HG03575 (cell line): ENCODE results near the gene ABHD17A.

Experiments
- ATAC-seq: cut with Tn5 transposase; IDR thresholded peaks from one replicate; pipeline ENCODE4 v1.9.1; 2021; ENCODE audit not compliant: unreplicated experiment, insufficient number of reproducible peaks, low FRiP score; ENCODE audit errors: extremely low read depth

Gene ABHD17A

GRCh38 chr19:1871630-1872029, 13.7 kb downstream of the ABHD17A start:
- ATAC-seq, result no peak

DNA sequence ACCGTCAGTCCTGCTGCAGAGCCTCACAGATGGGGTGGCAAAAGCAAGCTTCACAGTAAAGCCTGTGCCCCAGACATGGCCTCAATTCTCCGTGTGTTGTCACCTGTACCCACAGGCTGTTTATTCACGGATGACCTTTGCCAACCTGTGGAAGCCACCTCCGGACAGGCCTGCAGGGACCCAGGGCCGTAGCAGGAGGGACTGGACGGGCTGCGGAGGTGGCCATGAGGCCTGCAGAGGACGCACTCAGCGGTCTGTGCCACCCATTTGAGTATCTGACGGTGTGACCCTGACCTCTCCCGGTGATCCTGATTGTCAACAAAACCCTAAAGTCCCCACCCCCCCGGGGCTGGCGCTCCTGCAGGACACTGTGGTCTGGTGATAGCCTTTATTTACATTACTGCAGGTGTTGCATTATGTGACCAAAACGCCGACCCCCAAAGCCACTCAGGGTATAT, 14.1 kb downstream of the ABHD17A start:
- no peak for ATAC-seq

DNA sequence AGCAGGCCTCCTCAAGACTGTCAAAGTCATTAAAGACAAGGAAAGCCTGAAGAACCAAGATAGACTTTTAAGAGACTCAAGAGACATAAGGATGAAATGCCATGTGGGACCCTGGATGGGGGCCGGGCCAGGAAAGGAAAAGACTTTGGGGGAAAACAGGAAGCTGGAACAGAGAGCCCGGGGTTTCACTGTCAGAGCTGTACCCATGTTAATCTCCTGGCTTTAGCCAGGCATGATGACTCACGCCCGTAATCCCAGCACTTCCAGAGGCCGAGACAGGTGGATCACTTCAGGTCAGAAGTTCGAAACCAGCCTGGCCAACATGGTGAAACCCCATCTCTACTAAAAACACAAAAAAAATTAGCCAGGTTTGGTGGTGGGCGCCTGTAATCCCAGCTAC, 16.3 kb downstream of the ABHD17A start:
- ATAC-seq, result no peak

DNA sequence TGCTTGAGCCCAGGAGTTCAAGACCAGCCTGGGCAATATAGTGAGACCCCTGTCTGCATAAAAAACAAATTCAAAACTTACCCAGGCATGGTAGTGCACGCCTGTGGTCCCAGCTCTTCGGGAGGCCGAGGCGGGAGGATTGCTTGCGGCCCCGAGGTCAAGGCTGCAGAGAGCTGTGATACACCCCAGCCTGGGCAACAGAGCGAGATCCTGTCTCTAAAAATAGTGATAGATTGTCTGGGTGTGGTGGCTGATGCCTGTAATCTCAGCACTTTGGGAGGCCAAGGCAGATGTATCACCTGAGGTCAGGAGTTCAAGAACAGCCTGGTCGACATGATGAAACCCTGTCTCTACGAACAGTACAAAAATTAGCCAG, 18.0 kb downstream of the ABHD17A start:
- ATAC-seq, result no peak

- no peak for ATAC-seq
Measured at GRCh38 chr19:1866693-1867348, 18.5 kb downstream of the ABHD17A start.

DNA sequence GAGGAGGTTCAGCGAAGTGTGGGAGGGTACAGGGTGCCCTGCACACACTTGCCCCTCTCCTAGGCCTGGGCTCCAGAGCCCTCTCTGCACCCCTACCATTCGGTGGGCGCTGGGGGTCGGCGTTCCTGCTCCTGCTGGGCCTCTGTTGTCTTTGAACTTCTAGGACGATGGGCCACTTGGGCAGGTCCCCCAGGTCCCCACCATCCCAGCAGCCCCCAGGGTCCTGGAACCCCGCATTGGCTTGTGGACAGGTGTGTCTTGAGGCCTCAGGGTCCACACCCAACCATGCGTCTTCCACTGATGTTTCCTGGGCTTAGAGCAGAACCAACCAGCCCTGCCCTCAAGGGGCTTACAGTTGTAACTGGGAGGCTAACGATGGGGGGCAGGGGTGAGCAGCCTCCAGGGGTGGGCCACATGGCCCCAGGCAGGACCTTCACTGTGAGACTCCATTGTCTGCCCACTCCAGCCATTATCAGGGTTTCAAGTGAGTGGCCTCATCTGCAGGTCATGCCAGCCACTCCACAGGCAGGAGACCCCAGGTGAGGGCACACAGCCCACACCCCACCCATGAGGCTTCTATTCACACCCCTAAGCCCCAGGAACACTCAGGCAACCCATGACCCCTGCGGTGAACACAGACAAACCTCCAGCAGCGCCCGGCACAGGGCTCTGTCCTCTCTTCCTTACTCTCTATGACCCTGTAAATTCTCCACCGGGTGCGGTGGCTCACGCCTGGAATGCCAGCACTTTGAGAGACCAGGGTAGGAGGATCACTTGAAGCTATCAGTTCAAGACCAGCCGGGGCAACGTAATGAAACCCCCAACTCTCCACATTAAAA, 19.9 kb downstream of the ABHD17A start:
- no peak for ATAC-seq

DNA sequence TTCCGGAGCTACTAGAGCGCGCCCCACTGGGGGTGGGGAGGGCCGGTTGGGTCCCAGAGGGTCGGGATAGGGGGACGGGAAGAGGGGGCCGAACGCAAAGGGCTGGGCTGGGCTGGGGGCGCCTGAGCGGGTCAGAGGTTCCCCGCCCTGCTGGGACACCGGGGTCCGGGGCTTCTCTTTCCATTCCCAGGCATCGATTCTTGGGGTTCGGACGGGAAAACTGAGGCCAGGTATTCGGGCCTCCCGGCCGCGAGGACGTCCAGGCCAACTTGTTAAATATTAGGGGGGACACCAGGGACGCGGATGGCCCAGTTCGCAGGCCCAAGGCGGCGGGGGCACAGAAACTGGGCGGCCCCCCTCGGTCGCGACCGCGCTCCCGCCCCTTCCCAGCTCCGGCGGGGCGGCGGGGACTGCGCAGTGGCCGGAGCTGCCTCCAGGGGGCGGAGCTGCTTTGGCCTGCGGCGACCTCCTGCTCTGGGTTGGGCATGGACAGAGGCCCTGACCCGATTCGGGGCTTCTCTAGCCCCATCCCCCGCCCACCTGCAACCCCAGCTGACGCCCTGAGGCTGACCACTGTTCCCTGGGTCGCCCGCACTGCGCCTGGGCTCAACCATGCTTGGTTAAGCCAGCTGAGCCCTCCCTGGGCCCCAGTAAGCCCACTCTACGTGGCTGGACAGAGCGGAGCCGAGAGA, 20.7 kb downstream of the ABHD17A start:
- no peak for ATAC-seq

DNA sequence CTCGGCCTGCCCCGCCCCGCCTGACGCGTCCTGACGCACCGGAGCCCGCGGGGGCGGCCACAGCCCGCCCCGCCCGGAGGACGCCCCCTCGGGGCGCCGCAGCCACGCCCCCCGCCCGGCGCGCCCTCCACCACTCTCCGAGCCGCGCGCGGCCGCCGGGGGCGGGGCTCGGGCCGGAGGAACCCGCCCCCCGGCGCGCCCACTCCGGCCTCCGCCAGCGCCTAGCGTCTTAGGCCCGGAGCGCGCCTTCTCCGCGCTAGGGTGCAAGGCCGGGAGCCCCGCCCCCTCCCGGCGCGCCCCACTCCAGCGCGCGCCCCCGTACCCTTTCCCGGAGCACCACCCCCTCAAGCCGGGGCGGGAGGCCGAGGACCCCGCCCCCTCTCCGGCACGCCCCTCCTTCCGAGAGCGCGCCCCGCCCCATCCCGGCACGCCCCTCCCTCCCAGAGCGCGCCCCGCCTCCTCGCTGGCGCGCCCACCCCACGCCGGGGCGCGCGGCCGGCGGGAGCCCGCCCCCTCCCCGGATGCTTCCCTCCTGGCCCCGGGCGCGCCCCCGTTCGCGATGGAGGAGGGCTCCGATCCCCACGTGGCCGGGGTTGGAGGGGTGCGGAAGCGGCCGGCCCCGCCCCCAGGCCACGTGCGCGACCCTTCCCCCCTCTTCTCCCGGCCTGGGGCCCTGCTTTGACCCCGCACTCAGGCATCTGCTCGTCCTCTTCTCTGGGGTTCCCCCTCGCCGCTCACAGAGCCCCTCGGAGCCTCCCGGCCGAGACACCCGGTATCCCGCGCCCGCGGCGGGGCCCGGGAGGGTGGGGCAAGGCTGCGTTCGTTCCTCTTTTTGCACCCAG, 21.4 kb downstream of the ABHD17A start:
- ATAC-seq, result no peak

DNA sequence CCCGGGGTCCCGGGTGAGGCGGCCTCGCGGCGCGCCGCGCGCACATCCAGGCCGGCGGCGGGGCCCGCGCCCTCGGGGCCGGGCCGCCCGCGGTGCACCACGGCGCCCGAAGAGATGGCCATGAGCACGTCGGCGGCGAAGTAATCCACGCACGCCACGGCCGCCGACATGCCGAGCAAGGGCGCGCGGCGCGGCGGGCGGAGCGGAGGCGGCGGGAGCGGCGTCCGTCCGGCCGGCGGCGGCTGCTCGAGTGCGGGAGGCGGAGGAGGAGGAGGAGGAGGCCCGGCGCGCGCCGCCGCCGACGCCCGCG, 22.0 kb downstream of the ABHD17A start, which contains the start of gene KLF16:
Gene KLF16, minus strand, starts transcription at position 252 of the 310 bp plus-strand sequence. Its CDS starts 82 bp downstream, at position 170.
- no peak for ATAC-seq

DNA sequence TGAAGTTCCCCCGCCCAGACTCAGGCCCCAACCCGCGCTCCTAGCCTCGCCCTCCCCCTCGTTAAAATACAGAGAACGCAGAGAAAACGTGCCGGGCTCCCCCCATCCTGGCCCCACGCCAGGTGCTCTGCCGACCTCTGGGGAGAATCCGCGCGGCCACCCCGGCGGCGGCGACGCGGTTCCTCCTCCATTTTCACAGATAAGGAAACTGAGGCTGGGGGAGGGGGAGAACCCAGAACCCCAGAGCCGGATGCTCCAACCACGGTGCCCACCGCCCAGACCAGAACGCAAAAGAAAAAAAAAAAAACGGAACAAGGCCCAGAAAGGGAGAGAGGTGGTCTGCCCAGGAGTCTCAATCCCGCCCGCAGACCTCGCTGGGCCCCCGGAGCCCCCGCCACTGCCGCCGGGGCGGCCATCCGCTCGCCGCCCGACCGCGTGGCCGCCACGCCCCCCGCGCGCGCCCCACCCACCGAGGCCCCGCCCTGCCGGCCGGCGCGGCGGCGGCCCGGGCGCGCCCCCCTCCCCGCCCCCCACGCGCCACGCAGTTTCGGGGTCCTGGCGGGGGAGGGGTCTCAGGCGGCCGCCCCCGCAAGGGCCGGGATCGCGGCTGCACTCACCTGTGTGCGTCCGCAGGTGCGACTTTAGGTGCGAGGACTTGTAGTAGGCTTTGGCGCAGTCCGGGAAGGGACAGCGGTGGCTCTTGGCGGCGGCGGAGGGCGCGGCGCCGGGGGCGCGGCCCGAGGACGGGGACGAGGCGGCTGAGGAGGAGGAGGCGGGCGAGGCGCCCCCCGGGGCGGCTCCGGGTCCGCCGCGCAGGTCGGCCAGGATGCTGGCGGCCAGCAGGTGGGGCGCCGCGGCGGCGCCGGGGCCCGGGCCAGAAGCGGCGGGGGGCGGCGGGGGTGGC, 22.6 kb downstream of the ABHD17A start:
- ATAC-seq, result no peak

GRCh38 chr19:1862068-1862423, 23.2 kb downstream of the ABHD17A start:
- no peak for ATAC-seq

- no peak for ATAC-seq
Measured at GRCh38 chr19:1861599-1862031, 23.7 kb downstream of the ABHD17A start.

GRCh38 chr19:1860821-1861598, 24.3 kb downstream of the ABHD17A start:
- ATAC-seq, result no peak

GRCh38 chr19:1860042-1860775, 25.1 kb downstream of the ABHD17A start:
- no peak for ATAC-seq

- ATAC-seq, result no peak
Measured at GRCh38 chr19:1859331-1859781, 25.9 kb downstream of the ABHD17A start.

- ATAC-seq, result no peak
Measured at GRCh38 chr19:1858412-1859081, 26.7 kb downstream of the ABHD17A start.
